Lower leg skin (tissue), 4 donors: Measurements from ENCODE around the gene PIP5K1C. TPM values are rescaled to one million over a fixed set of nuclear protein-coding genes. Genes with fewer than 3 reads are reported as not detected.

ENCODE experiments used
- DNase-seq, 2 donors: peaks; one replicate each; pipeline ENCODE4 v3.0.0-alpha.2; 2019; ENCODE audit warnings: low spot score in 2 of 2
- H3K4me3 ChIP-seq: fragments of 200-600 bp; sonication (generic); 2 replicates; pipeline ENCODE4 v1.5.1; 2017; ENCODE audit warnings: mild to moderate bottlenecking, low read depth; ENCODE audit not compliant: poor library complexity, severe bottlenecking
- CTCF ChIP-seq, 3 donors: fragments of 450-650 bp; IDR thresholded peaks; one replicate each; pipeline ENCODE4 v1.5.1; 2016; ENCODE audit warnings: antibody characterized with exemption in 3 of 3, mild to moderate bottlenecking in 3 of 3, moderate library complexity in 2 of 3
- POLR2A ChIP-seq, 2 donors: fragments of 450-650 bp; IDR thresholded peaks; one replicate each; pipeline ENCODE4 v1.6.1; 2016 to 2017; ENCODE audit warnings: antibody characterized with exemption in 2 of 2, mild to moderate bottlenecking in 1 of 2, moderate library complexity in 1 of 2
- WGBS, 2 donors: methylation state at CpG; one replicate each; pipeline ENCODE4 v1.1.5; 2018; 5-methylcytosine and 5-hydroxymethylcytosine counted together
- intact Hi-C: fragments of 100-400 bp; cut with DNase I; formaldehyde crosslinking; loops from one replicate; pipeline ENCODE4 v1.15.0; 2023; ENCODE audit warnings: low total_unique reads
- total RNA-seq, 4 donors: library from RNA; depleted of rRNA; stranded (reverse); fragments of >200 nt; gene quantifications; one replicate each; pipeline ENCODE4 v1.1.0, GENCODE V29; 2016

Gene PIP5K1C
- total RNA-seq, 4 donors from 2014 or later: 14.1 to 27.3 (median 22.1) TPM

- intact Hi-C loops: loop anchor here (5.0 kb wide), 1 partner anchor 33 kb away; no protein-coding TSS in a partner anchor
- 92 to 95% methylated on average over 19 to 25 of the region's 25 CpGs for WGBS, 2 donors
- no peak overlapping the region for H3K4me3 ChIP-seq
- DNase-seq: no peak
- no peak for TF ChIP-seq CTCF (IDR thresholded peaks at IDR 0.05)
- TF ChIP-seq POLR2A (IDR thresholded peaks at IDR 0.05): no peak
Measured at GRCh38 chr19:3695124-3695733, 5.0 kb downstream of the PIP5K1C start.

GRCh38 chr19:3694361-3695123 is 5.7 kb downstream of the PIP5K1C start:
- intact Hi-C loops: loop anchor here (5.0 kb wide), 1 partner anchor 32 kb away; no protein-coding TSS in a partner anchor
- TF ChIP-seq POLR2A (IDR thresholded peaks at IDR 0.05): no peak
- peak in 1 of 2 donors; percentile 80 for DNase-seq
- WGBS, 2 donors: 92% methylated on average over 42 of the region's 42 CpGs
- no peak overlapping the region for H3K4me3 ChIP-seq

DNA sequence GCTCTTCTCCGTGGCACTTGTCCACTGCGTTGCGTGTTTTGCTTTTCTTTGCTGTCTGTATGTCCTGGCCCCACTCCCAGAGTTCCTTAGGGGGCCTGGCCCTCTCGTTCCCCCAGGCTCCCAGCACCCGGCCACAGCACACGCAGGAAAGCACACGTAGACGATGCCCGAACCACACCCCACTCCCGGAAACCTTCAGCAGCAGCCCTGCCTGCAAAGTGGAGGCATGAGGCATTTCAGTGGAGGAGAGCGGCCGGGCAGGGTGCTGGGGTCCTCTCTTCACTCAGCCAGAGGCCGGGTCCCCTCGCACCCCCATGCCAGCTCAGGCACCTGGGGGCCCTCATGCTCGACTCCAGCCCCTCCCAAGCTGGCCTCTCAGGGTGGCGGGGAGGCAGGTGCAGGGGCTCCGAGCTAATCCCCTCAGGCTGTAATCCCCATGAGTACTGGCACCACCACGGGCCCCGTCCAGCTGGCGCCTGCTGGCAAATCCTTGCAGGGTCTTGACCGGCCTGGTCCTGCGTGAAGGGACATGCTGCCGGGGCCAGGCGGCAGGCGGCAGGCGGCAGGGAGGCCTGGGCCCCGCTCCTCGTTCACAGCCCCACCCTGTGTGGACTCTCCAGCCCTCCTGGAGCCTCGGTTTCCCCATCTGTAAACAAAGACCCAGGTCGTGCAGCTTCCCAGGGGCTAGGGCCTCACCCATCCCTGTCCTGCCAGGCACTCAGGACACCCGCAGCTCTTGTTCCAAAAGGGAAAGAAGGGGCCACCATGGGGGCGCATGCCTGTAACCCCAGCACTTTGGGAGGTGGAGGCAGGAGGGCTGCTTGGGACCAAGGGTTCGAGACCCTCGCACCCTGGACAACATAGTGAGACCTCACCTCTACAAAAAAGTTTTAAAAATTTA is 7.0 kb downstream of the PIP5K1C start:
- H3K4me3 ChIP-seq: no peak overlapping the region
- peak in 1 of 2 donors; percentile 70 for DNase-seq
- intact Hi-C loops: no loop called here
- 80 to 83% methylated on average over 16 to 29 of the region's 34 CpGs for WGBS, 2 donors
- TF ChIP-seq CTCF (IDR thresholded peaks at IDR 0.05) (no peak), POLR2A (IDR thresholded peaks at IDR 0.05) (no peak)

DNA sequence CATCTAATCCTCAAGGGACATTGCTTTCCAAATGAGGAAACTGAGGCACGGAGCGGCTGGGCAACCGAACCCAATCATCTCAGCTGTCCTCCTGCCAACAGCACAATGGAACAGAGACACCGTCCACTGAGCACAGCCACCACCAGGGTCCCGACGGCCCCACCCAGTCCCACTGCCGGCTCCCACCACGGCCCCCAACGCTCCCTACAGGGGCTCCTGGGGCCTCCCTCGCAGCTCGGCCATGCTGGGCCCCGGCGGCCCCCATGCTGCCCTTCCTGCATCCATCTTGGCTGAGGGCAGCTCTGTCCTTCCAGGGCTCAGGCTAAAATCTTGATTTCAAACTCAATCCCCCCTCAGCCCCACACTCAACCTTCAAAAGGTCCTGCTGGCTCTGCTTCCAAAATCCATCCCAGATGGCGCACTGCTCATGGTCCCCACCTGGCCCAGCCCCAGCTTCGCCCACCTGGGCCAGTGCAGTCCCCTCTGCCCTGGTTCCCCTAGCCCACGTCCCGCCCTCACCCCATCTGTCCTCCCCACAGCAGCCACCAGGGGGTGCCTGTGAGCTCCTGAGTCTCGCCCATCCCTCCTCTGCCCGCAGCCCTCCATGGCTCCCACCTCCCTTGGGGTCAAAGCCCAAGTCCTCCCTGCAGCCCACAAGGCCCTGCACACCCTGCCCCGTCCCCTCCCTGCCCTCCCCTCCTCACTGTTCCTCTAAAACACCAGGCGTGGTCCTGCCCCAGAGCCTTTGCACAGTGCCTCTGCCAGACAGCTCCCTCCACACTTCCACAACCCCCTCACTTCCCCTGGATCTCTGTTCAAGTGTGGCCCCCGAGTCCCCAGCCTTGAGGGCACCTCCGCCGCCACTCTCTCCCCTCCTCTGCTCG is 7.9 kb downstream of the PIP5K1C start:
- intact Hi-C loops: no loop called here
- H3K4me3 ChIP-seq: no peak overlapping the region
- WGBS, 2 donors: 92% methylated on average over 25 of the region's 25 CpGs
- DNase-seq: no peak
- TF ChIP-seq POLR2A (IDR thresholded peaks at IDR 0.05) (no peak), CTCF (IDR thresholded peaks at IDR 0.05) (no peak)

GRCh38 chr19:3691726-3692125 is 8.5 kb downstream of the PIP5K1C start:
- H3K4me3 ChIP-seq: no peak overlapping the region
- WGBS, 2 donors: 96% methylated on average over 17 to 18 of the region's 18 CpGs
- DNase-seq: peak in 1 of 2 donors; percentile 81
- intact Hi-C loops: no loop called here
- TF ChIP-seq POLR2A (IDR thresholded peaks at IDR 0.05): no peak
- no peak for TF ChIP-seq CTCF (IDR thresholded peaks at IDR 0.05)
